Spleen (tissue), 11 donors: ENCODE results near the gene RCSD1. TPM values are rescaled to one million over a fixed set of nuclear protein-coding genes. Genes with fewer than 3 reads are reported as not detected.

ENCODE experiments used
- DNase-seq: peaks from one replicate; pipeline ENCODE4 v3.0.0-alpha.2; 2020
- H3K27ac ChIP-seq, 8 donors: fragments of 200-600 bp; sonication (generic) in 7 of 8; 1 replicate in 4 of 8; 2 replicates in 4 of 8; pipeline versions ENCODE4 v1.5.0 to v1.8.0; 2016 to 2021; ENCODE audit warnings: inconsistent platforms in 4 of 8, mild to moderate bottlenecking in 4 of 8, moderate library complexity in 1 of 8
- H3K27me3 ChIP-seq, 7 donors: fragments of 200-600 bp; sonication (generic) in 6 of 7; replicated peaks in 1 of 7; 1 replicate in 4 of 7; 2 replicates in 3 of 7; pipeline versions ENCODE4 v1.5.0 to v1.8.0; 2016 to 2021; ENCODE audit warnings: inconsistent platforms in 3 of 7, mild to moderate bottlenecking in 1 of 7
- H3K36me3 ChIP-seq, 6 donors: fragments of 200-600 bp; sonication (generic) in 5 of 6; 1 replicate in 4 of 6; 2 replicates in 2 of 6; pipeline versions ENCODE4 v1.5.0 to v1.8.0; 2016 to 2021; ENCODE audit warnings: inconsistent platforms in 2 of 6
- H3K4me1 ChIP-seq, 6 donors: fragments of 200-600 bp; sonication (generic) in 5 of 6; 1 replicate in 3 of 6; 2 replicates in 3 of 6; pipeline versions ENCODE4 v1.5.0 to v1.8.0; 2016 to 2021; ENCODE audit warnings: inconsistent platforms in 3 of 6
- H3K4me3 ChIP-seq, 8 donors: fragments of 200-600 bp; sonication (generic) in 7 of 8; 1 replicate in 4 of 8; 2 replicates in 4 of 8; pipeline versions ENCODE4 v1.5.0 to v1.8.0; 2016 to 2021; ENCODE audit warnings: inconsistent platforms in 4 of 8, mild to moderate bottlenecking in 4 of 8, moderate library complexity in 2 of 8
- H3K9me3 ChIP-seq, 8 donors: fragments of 200-600 bp; sonication (generic) in 7 of 8; 1 replicate in 4 of 8; 2 replicates in 4 of 8; pipeline versions ENCODE4 v1.5.0 to v1.8.0; 2016 to 2021; ENCODE audit warnings: inconsistent platforms in 4 of 8
- CTCF ChIP-seq, 11 experiments: fragments of 200-600 bp in 7 of 11; fragments of 450-650 bp in 4 of 11; sonication (generic) in 4 of 11; IDR thresholded peaks in 8 of 11; conservative IDR thresholded peaks in 3 of 11; 1 replicate in 7 of 11; 2 replicates in 4 of 11; pipeline versions ENCODE4 v1.4.0 to v1.8.0; 2016 to 2021; ENCODE audit warnings: antibody characterized with exemption in 11 of 11, inconsistent platforms in 4 of 11, mild to moderate bottlenecking in 1 of 11
- POLR2A ChIP-seq, 3 donors: fragments of 450-650 bp; IDR thresholded peaks; one replicate each; pipeline ENCODE4 v1.5.1; 2017; ENCODE audit warnings: antibody characterized with exemption in 3 of 3, mild to moderate bottlenecking in 1 of 3
- POLR2AphosphoS5 ChIP-seq, 3 donors: sonication (generic); formaldehyde crosslinking; IDR thresholded peaks; one replicate each; pipeline ENCODE4 v1.5.1; 2017; ENCODE audit warnings: antibody characterized with exemption in 3 of 3
- WGBS, 5 donors: extraction: QIAGEN DNeasy Blood & Tissue Kit in 3 of 5; methylation state at CpG; one replicate each; pipeline versions ENCODE4 v1.1.5 to v1.1.7; 2013 to 2018; 5-methylcytosine and 5-hydroxymethylcytosine counted together
- intact Hi-C: fragments of 100-400 bp; cut with DNase I; formaldehyde crosslinking; loops from one replicate; pipeline ENCODE4 v1.15.0; 2023; ENCODE audit warnings: low total_unique reads
- polyA plus RNA-seq, 3 donors: library from polyadenylated mRNA; stranded (reverse); fragments of 200-250 nt; gene quantifications; one replicate each; pipeline ENCODE4 v1.2.1, GENCODE V29; 2013
- total RNA-seq, 7 donors: library from RNA; depleted of rRNA in 3 of 7; stranded (reverse); fragments of >200 nt in 3 of 7; fragmentation: NEBNext Ultra II Directional in 4 of 7; extraction: Animal tissue kit (Norgen Biotek cat#: 25700) in 4 of 7; gene quantifications; one replicate each; pipeline versions ENCODE4 v1.1.0 to v1.2.1, GENCODE V29; 2016 to 2021
- donor health status: healthy with polysubstance abuse.
- donor health status: DM: no; HTN: no; CAD: no; lungs with moderate emphysema.
- donor health status: DM: no; HTN: no; CAD: no.
- donor health status: Bipolar disorder and iron deficiency.
- donor health status: healthy.
- donor health status: DM: no; HTN: no; CAD: no.
- donor health status: DM: yes; HTN: yes; CAD: no.

The RCSD1 gene
- total and polyA plus RNA-seq, 10 donors = 58.9 to 144 (median 107) TPM

- Histone ChIP-seq H3K36me3 (peaks cover 0 to 3% (median 0%) of the 10 kb centered on the region in 6 donors), H3K9me3 (peaks cover 0 to 4% (median 0%) of the 10 kb centered on the region in 8 donors), H3K27me3 (no peaks in the 10 kb centered on the region), H3K27ac (peak overlapping the region; percentile 86 to 100 (median 96)), H3K4me1 (peaks cover 37 to 85% (median 58%) of the 10 kb centered on the region in 6 donors), H3K4me3 (peak overlapping the region in 2 of 8 donors; percentile 16 to 92)
- intact Hi-C loops = no loop called here
- TF ChIP-seq POLR2A (IDR thresholded peaks at IDR 0.05) (peak in 2 of 3 donors; percentile 13 to 18), CTCF (IDR thresholded peaks at IDR 0.05 in 8 of 11, conservative IDR thresholded peaks at IDR 0.05 in 3 of 11) (no peak), POLR2AphosphoS5 (IDR thresholded peaks at IDR 0.05) (peak in 2 of 3 donors; percentile 74 to 86)
- peak; percentile 89 for DNase-seq
- 13 to 32% (median 21%) methylated on average over 10 of the region's 10 CpGs for WGBS, 5 donors
These were observed 2.0 kb upstream of the RCSD1 start for GRCh38 chr1:167627865-167628641.

- 43 to 63% (median 58%) methylated on average over 12 of the region's 12 CpGs for WGBS, 5 donors
- H3K27ac ChIP-seq = peak overlapping the region; percentile 86 to 100 (median 96)
- no peak for TF ChIP-seq POLR2AphosphoS5 (IDR thresholded peaks at IDR 0.05)
- no peak for TF ChIP-seq POLR2A (IDR thresholded peaks at IDR 0.05)
- H3K27me3 ChIP-seq = no peaks in the 10 kb centered on the region
- no peak for DNase-seq
- peaks cover 0 to 11% (median 0%) of the 10 kb centered on the region in 6 donors for H3K36me3 ChIP-seq
- H3K4me1 ChIP-seq = peaks cover 44 to 85% (median 63%) of the 10 kb centered on the region in 6 donors
- H3K9me3 ChIP-seq = peaks cover 0 to 4% (median 0%) of the 10 kb centered on the region in 8 donors
- intact Hi-C loops = no loop called here
- H3K4me3 ChIP-seq = peak overlapping the region; percentile 52 to 92 (median 75)
These were observed 1.1 kb upstream of the RCSD1 start for GRCh38 chr1:167628741-167629515.

- intact Hi-C loops = no loop called here
- Histone ChIP-seq H3K27me3 (no peaks in the 10 kb centered on the region), H3K4me3 (peak overlapping the region; percentile 52 to 92 (median 75)), H3K9me3 (no peaks in the 10 kb centered on the region), H3K36me3 (peaks cover 0 to 28% (median 1%) of the 10 kb centered on the region in 6 donors), H3K27ac (peak overlapping the region; percentile 86 to 100 (median 96)), H3K4me1 (peaks cover 55 to 93% (median 77%) of the 10 kb centered on the region in 6 donors)
- 7 to 27% (median 12%) methylated on average over 16 of the region's 16 CpGs for WGBS, 5 donors
- peak; percentile 84 for DNase-seq
- TF ChIP-seq POLR2AphosphoS5 (IDR thresholded peaks at IDR 0.05) = peak in 1 of 3 donors; percentile 60
- no peak for TF ChIP-seq CTCF (IDR thresholded peaks at IDR 0.05 in 8 of 11, conservative IDR thresholded peaks at IDR 0.05 in 3 of 11)
These were observed 745 bp downstream of the RCSD1 start for GRCh38 chr1:167630568-167631385.

GRCh38 chr1:167631386-167631935 lies 1.4 kb downstream of the RCSD1 start:
- intact Hi-C loops = no loop called here

More at GRCh38 chr1:167631386-167631935, 1.4 kb downstream of the RCSD1 start:
- Histone ChIP-seq H3K27me3 (no peaks in the 10 kb centered on the region), H3K4me1 (peaks cover 61 to 99% (median 80%) of the 10 kb centered on the region in 6 donors), H3K27ac (peak overlapping the region; percentile 86 to 100 (median 96)), H3K36me3 (peaks cover 0 to 34% (median 1%) of the 10 kb centered on the region in 6 donors), H3K4me3 (peak overlapping the region; percentile 52 to 92 (median 75)), H3K9me3 (no peaks in the 10 kb centered on the region)
- no peak for TF ChIP-seq CTCF (IDR thresholded peaks at IDR 0.05 in 8 of 11, conservative IDR thresholded peaks at IDR 0.05 in 3 of 11)
- TF ChIP-seq POLR2A (IDR thresholded peaks at IDR 0.05) = no peak
- no peak for TF ChIP-seq POLR2AphosphoS5 (IDR thresholded peaks at IDR 0.05)
- WGBS, 5 donors = 20 to 47% (median 28%) methylated on average over 3 of the region's 3 CpGs
- DNase-seq = no peak
